Posterior cingulate gyrus (tissue), 11 donors: Measurements from ENCODE around the gene TRAF2.

ENCODE experiments used
- DNase-seq, 10 donors: peaks; one replicate each; pipeline versions ENCODE4 v3.0.0 to v3.0.0-alpha.2; 2020 to 2021; ENCODE audit warnings: mixed read lengths in 3 of 10
- intact Hi-C: fragments of 100-400 bp; cut with DNase I; formaldehyde crosslinking; loops from one replicate; pipeline ENCODE4 v1.15.1; 2023

The TRAF2 gene

GRCh38 chr9:136927343-136928271 lies 41.3 kb downstream of the TRAF2 start:
- intact Hi-C loops, result no loop called here
- DNase-seq, result no peak

- DNase-seq, result peak in 4 of 10 donors; percentile 22 to 92 (median 76)
- intact Hi-C loops, result no loop called here
These were observed 42.3 kb downstream of the TRAF2 start for GRCh38 chr9:136928591-136928990.

- intact Hi-C loops, result no loop called here
These were observed 43.7 kb downstream of the TRAF2 start for GRCh38 chr9:136930014-136930413.

GRCh38 chr9:136931611-136932130 lies 45.4 kb downstream of the TRAF2 start:
- intact Hi-C loops, result no loop called here

More at GRCh38 chr9:136930014-136930413, 43.7 kb downstream of the TRAF2 start:
- DNase-seq, result no peak

GRCh38 chr9:136934277-136934676 lies 48.0 kb downstream of the TRAF2 start:
- no peak for DNase-seq
- intact Hi-C loops, result no loop called here

More at GRCh38 chr9:136931611-136932130, 45.4 kb downstream of the TRAF2 start:
- DNase-seq, result no peak

- peak in 1 of 10 donors; percentile 56 for DNase-seq
- intact Hi-C loops, result no loop called here
These were observed 49.3 kb downstream of the TRAF2 start for GRCh38 chr9:136935651-136936050.

- DNase-seq, result peak in 2 of 10 donors; percentile 86 to 87
- intact Hi-C loops, result no loop called here
These were observed 50.4 kb downstream of the TRAF2 start for GRCh38 chr9:136936645-136937170.

- peak in 2 of 10 donors; percentile 57 to 64 for DNase-seq
- intact Hi-C loops, result no loop called here
These were observed 51.1 kb downstream of the TRAF2 start for GRCh38 chr9:136937186-136938001.

GRCh38 chr9:136939431-136939995 lies 53.2 kb downstream of the TRAF2 start:
- peak in 3 of 10 donors; percentile 64 to 83 (median 77) for DNase-seq
- intact Hi-C loops, result no loop called here

GRCh38 chr9:136939996-136940525 lies 53.7 kb downstream of the TRAF2 start:
- DNase-seq, result peak in 8 of 10 donors; percentile 52 to 96 (median 75)
- intact Hi-C loops, result loop anchor here (10.0 kb wide), 2 partner anchors 95 to 145 kb away; partner anchors contain the start of genes AJM1, CCDC183, PHPT1 and TMEM141

- DNase-seq, result peak in 1 of 10 donors; percentile 62
- intact Hi-C loops, result loop anchor here (10.0 kb wide), 2 partner anchors 96 to 146 kb away; partner anchors contain the start of genes AJM1, CCDC183, PHPT1 and TMEM141
These were observed 54.4 kb downstream of the TRAF2 start for GRCh38 chr9:136940526-136941230.

- intact Hi-C loops, result loop anchor here (10.0 kb wide), 2 partner anchors 97 to 147 kb away; partner anchors contain the start of genes AJM1, CCDC183, PHPT1 and TMEM141
- DNase-seq, result peak in 2 of 10 donors; percentile 66 to 76
These were observed 55.2 kb downstream of the TRAF2 start for GRCh38 chr9:136941231-136942111.

- peak in 2 of 10 donors; percentile 72 to 80 for DNase-seq
- intact Hi-C loops, result loop anchor here (10.0 kb wide), 2 partner anchors 97 to 147 kb away; partner anchors contain the start of genes AJM1, CCDC183, PHPT1 and TMEM141
These were observed 56.0 kb downstream of the TRAF2 start for GRCh38 chr9:136942112-136942880.

GRCh38 chr9:136942881-136943230 lies 56.5 kb downstream of the TRAF2 start:
- intact Hi-C loops, result loop anchor here (10.0 kb wide), 2 partner anchors 98 to 148 kb away; partner anchors contain the start of genes AJM1, CCDC183, PHPT1 and TMEM141
- DNase-seq, result peak in 3 of 10 donors; percentile 6 to 72 (median 64)

GRCh38 chr9:136943291-136944211 lies 57.2 kb downstream of the TRAF2 start:
- DNase-seq, result peak in 2 of 10 donors; percentile 51 to 86
- intact Hi-C loops, result loop anchor here (10.0 kb wide), 2 partner anchors 99 to 149 kb away; partner anchors contain the start of genes AJM1, CCDC183, PHPT1 and TMEM141

- intact Hi-C loops, result loop anchor here (10.0 kb wide), 2 partner anchors 99 to 149 kb away; partner anchors contain the start of genes AJM1, CCDC183, PHPT1 and TMEM141
- DNase-seq, result no peak
These were observed 57.8 kb downstream of the TRAF2 start for GRCh38 chr9:136944212-136944518.
